GM12872 (cell line): ENCODE data around the gene C1orf185.

Experiments used
- TF ChIP-seq, protein P1 (sequence below): IDR thresholded peaks from 3 replicates; pipeline ENCODE4 v1.5.1; 2011; ENCODE audit warnings: low read depth, mild to moderate bottlenecking, low read length, moderate library complexity; ENCODE audit not compliant: insufficient read depth

Gene C1orf185

DNA sequence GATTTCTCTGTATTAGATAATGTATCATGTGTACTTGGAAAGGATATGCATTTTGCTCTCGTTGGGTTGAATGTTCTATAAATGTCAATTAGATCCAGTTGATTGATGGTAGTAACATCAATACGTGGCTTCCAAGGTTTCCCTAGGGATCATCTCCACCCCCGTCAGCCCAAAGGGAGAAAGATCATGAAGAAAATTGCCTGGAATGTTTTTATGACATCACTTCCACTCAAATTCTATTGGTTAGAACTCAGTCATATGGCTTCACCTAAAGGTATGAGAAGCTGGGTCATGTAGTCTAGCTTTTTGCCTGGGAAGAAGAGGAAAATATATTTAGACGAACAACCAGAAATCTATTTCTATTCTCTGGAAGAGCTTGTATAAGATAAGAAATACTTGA, at the start of gene C1orf185:
C1orf185 (plus strand) TSS at position 253 of the 400 bp plus-strand sequence; CDS start at position 259, 6 bp downstream.
- TF ChIP-seq, protein P1, sequence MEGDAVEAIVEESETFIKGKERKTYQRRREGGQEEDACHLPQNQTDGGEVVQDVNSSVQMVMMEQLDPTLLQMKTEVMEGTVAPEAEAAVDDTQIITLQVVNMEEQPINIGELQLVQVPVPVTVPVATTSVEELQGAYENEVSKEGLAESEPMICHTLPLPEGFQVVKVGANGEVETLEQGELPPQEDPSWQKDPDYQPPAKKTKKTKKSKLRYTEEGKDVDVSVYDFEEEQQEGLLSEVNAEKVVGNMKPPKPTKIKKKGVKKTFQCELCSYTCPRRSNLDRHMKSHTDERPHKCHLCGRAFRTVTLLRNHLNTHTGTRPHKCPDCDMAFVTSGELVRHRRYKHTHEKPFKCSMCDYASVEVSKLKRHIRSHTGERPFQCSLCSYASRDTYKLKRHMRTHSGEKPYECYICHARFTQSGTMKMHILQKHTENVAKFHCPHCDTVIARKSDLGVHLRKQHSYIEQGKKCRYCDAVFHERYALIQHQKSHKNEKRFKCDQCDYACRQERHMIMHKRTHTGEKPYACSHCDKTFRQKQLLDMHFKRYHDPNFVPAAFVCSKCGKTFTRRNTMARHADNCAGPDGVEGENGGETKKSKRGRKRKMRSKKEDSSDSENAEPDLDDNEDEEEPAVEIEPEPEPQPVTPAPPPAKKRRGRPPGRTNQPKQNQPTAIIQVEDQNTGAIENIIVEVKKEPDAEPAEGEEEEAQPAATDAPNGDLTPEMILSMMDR, result no peak

GRCh38 chr1:51058858-51059257, 43.2 kb upstream of the C1orf185 start:
- TF ChIP-seq, protein P1, result peak; percentile 91

DNA sequence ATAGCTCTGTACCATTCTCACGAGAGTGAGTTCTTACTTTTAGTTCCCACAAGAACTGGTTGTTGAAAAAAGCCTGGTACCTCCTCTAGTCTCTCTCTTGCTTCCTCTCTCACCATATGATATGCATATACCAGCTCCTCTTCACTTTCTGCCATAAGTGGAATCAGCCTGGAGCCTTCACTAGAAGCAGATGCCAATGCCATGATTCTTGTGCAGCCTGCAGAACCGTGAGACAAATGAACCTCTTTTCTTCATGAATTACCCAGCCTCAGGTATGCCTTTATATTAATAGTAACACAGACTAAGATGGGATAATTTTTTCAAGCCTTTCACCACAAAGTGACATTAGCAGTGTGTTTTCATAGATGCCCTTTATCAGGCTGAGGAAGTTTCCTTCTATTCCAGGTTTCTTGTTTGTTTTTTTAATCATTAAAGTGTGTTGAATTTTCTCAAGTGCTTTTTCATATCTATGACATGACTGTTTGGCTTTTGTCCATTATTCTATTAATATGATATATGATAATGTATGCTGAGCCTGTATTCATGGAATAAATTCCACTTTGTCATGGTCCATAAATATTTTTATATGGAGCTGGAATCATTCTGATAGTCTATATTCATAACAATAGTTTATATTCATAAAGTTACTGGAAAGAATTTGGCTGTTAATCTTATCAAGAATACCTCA, 40.7 kb upstream of the C1orf185 start:
- TF ChIP-seq, protein P1, result no peak

GRCh38 chr1:51063121-51063520, 38.9 kb upstream of the C1orf185 start:
- TF ChIP-seq, protein P1, result no peak

DNA sequence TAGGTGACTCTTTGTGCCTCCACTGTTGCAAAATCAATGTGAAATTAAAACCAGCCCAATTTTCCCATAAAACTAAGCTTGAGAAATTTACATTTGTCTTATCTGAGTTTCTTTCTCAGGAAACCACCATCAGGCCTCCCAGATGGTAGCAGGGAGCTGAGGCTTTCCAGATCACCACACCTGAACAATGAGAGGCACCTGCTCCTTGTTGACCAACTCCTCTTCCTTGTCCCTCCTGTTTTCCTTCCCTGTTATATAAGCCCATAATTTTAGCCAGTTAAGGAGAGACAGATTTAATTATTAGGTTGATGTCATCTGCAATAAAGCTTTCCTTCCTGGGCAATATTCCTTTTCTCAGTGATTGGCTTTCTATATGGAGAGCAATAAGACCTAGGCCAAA, 32.0 kb upstream of the C1orf185 start:
- TF ChIP-seq, protein P1, result no peak

DNA sequence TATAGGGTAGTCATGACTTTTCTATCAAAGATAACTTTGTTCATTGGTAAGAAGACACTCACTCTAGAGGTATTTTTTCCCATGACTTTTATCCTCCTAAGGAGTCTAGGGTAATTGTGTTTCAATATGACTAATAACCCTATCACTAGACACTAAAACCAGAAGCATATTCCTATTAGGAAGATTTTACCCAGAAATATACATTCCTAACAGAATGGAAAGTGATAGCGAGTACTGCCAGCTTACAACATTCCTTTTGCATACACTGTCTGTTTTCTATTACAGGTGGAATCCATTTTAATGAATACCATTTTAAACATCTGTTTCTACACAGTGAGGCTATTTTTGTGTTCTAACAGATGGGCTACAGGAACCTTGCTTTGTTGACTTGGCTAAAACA, 31.4 kb upstream of the C1orf185 start:
- TF ChIP-seq, protein P1, result no peak

DNA sequence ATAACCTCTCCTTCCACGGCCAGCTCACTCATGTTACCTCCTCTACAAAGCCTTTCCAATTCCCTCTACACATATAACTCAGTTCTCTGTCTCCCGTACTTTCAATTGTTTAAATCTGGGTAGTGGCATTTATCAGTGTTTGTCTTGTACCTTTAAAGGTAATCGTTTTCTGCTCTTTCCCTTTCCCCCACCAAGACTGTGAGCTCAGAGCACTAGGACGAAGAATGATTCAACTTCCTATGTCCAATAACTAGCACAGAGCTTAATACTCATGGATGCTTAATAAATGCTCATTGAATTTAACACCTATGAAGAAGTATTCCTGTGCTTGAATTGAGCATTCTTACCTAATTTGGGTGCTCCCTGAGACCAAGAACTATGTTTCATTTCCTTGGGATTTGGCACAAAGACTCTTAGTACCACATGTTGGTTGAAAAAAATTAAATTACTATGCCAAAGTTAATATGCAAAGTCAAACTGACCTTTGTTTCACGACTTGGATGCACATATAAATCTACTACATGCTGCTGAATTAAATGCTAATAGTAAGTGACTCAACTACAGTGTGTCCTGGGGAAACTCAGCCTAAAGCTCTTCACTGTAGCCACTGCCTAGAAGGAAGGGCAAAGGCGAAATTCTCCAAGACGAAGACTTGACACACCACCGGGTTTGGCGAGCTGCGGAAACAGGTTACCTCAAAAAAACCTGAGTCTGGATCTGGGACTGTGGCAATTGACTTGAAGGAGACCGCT, 30.6 kb upstream of the C1orf185 start:
- TF ChIP-seq, protein P1, result no peak
